ENCODE data around the gene RNF151.
A peak's percentile ranks its signal among the peaks of the same experiment; 100 is the strongest.

RNF151 gene

GRCh38 chr16:1990351-1991134 is 23.9 kb downstream of the RNF151 start:
- peaks cover 16 to 17% of the 10 kb centered on the region in 2 experiments for H3K36me3 ChIP-seq (ENCODE audit: control insufficient read depth in 1 of 2, insufficient read depth in 2 of 2, low read length in 2 of 2)
- peak overlapping the region; percentile 16 for H3K14ac ChIP-seq (ENCODE audit: low read length)

GRCh38 chr16:1991135-1991551 is 24.5 kb downstream of the RNF151 start:
- H2BK12ac ChIP-seq (ENCODE audit: low read length): no peak overlapping the region
- WGBS (ENCODE audit: extremely low coverage, insufficient coverage, insufficient read length): no CpG with 5 or more reads among the region's 18 CpGs

More at GRCh38 chr16:1990351-1991134, 23.9 kb downstream of the RNF151 start:
- Histone ChIP-seq H2BK5ac (ENCODE audit: low read depth, low read length, poor library complexity) (no peak overlapping the region), H3K4me1 (ENCODE audit: control insufficient read depth in 1 of 2, insufficient read depth in 2 of 2, low read length in 2 of 2) (peaks cover 9 to 19% of the 10 kb centered on the region in 2 experiments), H4K8ac (ENCODE audit: low read depth, low read length) (peak overlapping the region; percentile 44), H3K18ac (ENCODE audit: low read length) (peak overlapping the region; percentile 9), H3K9ac (ENCODE audit: low read length) (no peak overlapping the region), H3K4me2 (ENCODE audit: low read length) (peak overlapping the region; percentile 63), H2BK12ac (ENCODE audit: low read length) (peak overlapping the region; percentile 5), H2AK5ac (ENCODE audit: low read length) (peak overlapping the region; percentile 13), H3K79me2 (ENCODE audit: control insufficient read depth, insufficient read depth, low read length, poor library complexity) (no peaks in the 10 kb centered on the region), H3K9me3 (ENCODE audit: insufficient read depth, low read depth, low read length) (peaks cover 19% of the 10 kb centered on the region), H3K4me3 (ENCODE audit: low read depth, low read length) (peak overlapping the region; percentile 23), H3K23ac (ENCODE audit: low read length) (no peak overlapping the region), H4K12ac (ENCODE audit: low read depth, low read length) (peak overlapping the region; percentile 23), H4K91ac (ENCODE audit: low read depth, low read length) (peak overlapping the region; percentile 15), H3K4ac (ENCODE audit: low read depth, low read length) (no peak overlapping the region), H3K27ac (ENCODE audit: low read depth, low read length) (no peak overlapping the region), H3K27me3 (ENCODE audit: insufficient read depth, low read length) (peaks cover 33% of the 10 kb centered on the region), H2BK120ac (ENCODE audit: insufficient read depth, low read length, poor library complexity) (peak overlapping the region; percentile 25), H3K79me1 (ENCODE audit: low read length) (peaks cover 5% of the 10 kb centered on the region), H2AFZ (ENCODE audit: insufficient read depth, low read length, poor library complexity) (peak overlapping the region; percentile 3)
- WGBS (ENCODE audit: extremely low coverage, insufficient coverage, insufficient read length): no CpG with 5 or more reads among the region's 50 CpGs
- peak; percentile 38 to 54 for DNase-seq

GRCh38 chr16:1991588-1991947 is 24.9 kb downstream of the RNF151 start:
- peak overlapping the region; percentile 87 for H4K8ac ChIP-seq (ENCODE audit: low read depth, low read length)
- peak overlapping the region; percentile 42 for H3K4me3 ChIP-seq (ENCODE audit: low read depth, low read length)

More at GRCh38 chr16:1991135-1991551, 24.5 kb downstream of the RNF151 start:
- Histone ChIP-seq H3K4me2 (ENCODE audit: low read length) (peak overlapping the region; percentile 17), H4K8ac (ENCODE audit: low read depth, low read length) (no peak overlapping the region), H3K14ac (ENCODE audit: low read length) (no peak overlapping the region), H3K18ac (ENCODE audit: low read length) (no peak overlapping the region), H3K27me3 (ENCODE audit: insufficient read depth, low read length) (peaks cover 33% of the 10 kb centered on the region), H4K91ac (ENCODE audit: low read depth, low read length) (no peak overlapping the region), H3K9me3 (ENCODE audit: insufficient read depth, low read depth, low read length) (peaks cover 19% of the 10 kb centered on the region), H2AFZ (ENCODE audit: insufficient read depth, low read length, poor library complexity) (no peak overlapping the region), H3K4ac (ENCODE audit: low read depth, low read length) (no peak overlapping the region), H2BK5ac (ENCODE audit: low read depth, low read length, poor library complexity) (no peak overlapping the region), H4K12ac (ENCODE audit: low read depth, low read length) (no peak overlapping the region), H2AK5ac (ENCODE audit: low read length) (no peak overlapping the region), H3K79me1 (ENCODE audit: low read length) (peaks cover 5% of the 10 kb centered on the region), H3K4me3 (ENCODE audit: low read depth, low read length) (no peak overlapping the region), H3K23ac (ENCODE audit: low read length) (no peak overlapping the region), H3K36me3 (ENCODE audit: control insufficient read depth in 1 of 2, insufficient read depth in 2 of 2, low read length in 2 of 2) (peaks cover 10 to 11% of the 10 kb centered on the region in 2 experiments), H2BK120ac (ENCODE audit: insufficient read depth, low read length, poor library complexity) (no peak overlapping the region), H3K9ac (ENCODE audit: low read length) (no peak overlapping the region), H3K79me2 (ENCODE audit: control insufficient read depth, insufficient read depth, low read length, poor library complexity) (no peaks in the 10 kb centered on the region), H3K4me1 (ENCODE audit: control insufficient read depth in 1 of 2, insufficient read depth in 2 of 2, low read length in 2 of 2) (peaks cover 9 to 18% of the 10 kb centered on the region in 2 experiments), H3K27ac (ENCODE audit: low read depth, low read length) (no peak overlapping the region)
- DNase-seq: no peak

GRCh38 chr16:1991948-1992703 is 25.5 kb downstream of the RNF151 start:
- H3K36me3 ChIP-seq (ENCODE audit: control insufficient read depth in 1 of 2, insufficient read depth in 2 of 2, low read length in 2 of 2): peaks cover 5 to 6% of the 10 kb centered on the region in 2 experiments
- peaks cover 5% of the 10 kb centered on the region for H3K79me1 ChIP-seq (ENCODE audit: low read length)
- no peak overlapping the region for H2AK5ac ChIP-seq (ENCODE audit: low read length)
- H3K4me1 ChIP-seq (ENCODE audit: control insufficient read depth in 1 of 2, insufficient read depth in 2 of 2, low read length in 2 of 2): peaks cover 9 to 18% of the 10 kb centered on the region in 2 experiments
- H2BK12ac ChIP-seq (ENCODE audit: low read length): peak overlapping the region; percentile 25
- H3K4me2 ChIP-seq (ENCODE audit: low read length): peak overlapping the region; percentile 42
- peak overlapping the region; percentile 89 for H2AFZ ChIP-seq (ENCODE audit: insufficient read depth, low read length, poor library complexity)
- H3K4me3 ChIP-seq (ENCODE audit: low read depth, low read length): peak overlapping the region; percentile 42
- peak overlapping the region; percentile 53 for H3K14ac ChIP-seq (ENCODE audit: low read length)
- peak overlapping the region; percentile 87 for H4K8ac ChIP-seq (ENCODE audit: low read depth, low read length)
- WGBS (ENCODE audit: extremely low coverage, insufficient coverage, insufficient read length): no CpG with 5 or more reads among the region's 96 CpGs
- no peaks in the 10 kb centered on the region for H3K79me2 ChIP-seq (ENCODE audit: control insufficient read depth, insufficient read depth, low read length, poor library complexity)
- H2BK120ac ChIP-seq (ENCODE audit: insufficient read depth, low read length, poor library complexity): no peak overlapping the region
- peak overlapping the region; percentile 56 for H4K91ac ChIP-seq (ENCODE audit: low read depth, low read length)
- peak overlapping the region; percentile 34 for H4K12ac ChIP-seq (ENCODE audit: low read depth, low read length)
- H3K4ac ChIP-seq (ENCODE audit: low read depth, low read length): no peak overlapping the region
- peak overlapping the region; percentile 78 for H3K18ac ChIP-seq (ENCODE audit: low read length)
- peak; percentile 86 to 92 for DNase-seq
- H3K27me3 ChIP-seq (ENCODE audit: insufficient read depth, low read length): peaks cover 33% of the 10 kb centered on the region
- H3K9me3 ChIP-seq (ENCODE audit: insufficient read depth, low read depth, low read length): peaks cover 19% of the 10 kb centered on the region
- H2BK5ac ChIP-seq (ENCODE audit: low read depth, low read length, poor library complexity): no peak overlapping the region
- no peak overlapping the region for H3K23ac ChIP-seq (ENCODE audit: low read length)
- no peak overlapping the region for H3K9ac ChIP-seq (ENCODE audit: low read length)
- H3K27ac ChIP-seq (ENCODE audit: low read depth, low read length): no peak overlapping the region

More at GRCh38 chr16:1991588-1991947, 24.9 kb downstream of the RNF151 start:
- Histone ChIP-seq H3K27me3 (ENCODE audit: insufficient read depth, low read length) (peaks cover 33% of the 10 kb centered on the region), H2BK12ac (ENCODE audit: low read length) (peak overlapping the region; percentile 25), H4K12ac (ENCODE audit: low read depth, low read length) (no peak overlapping the region), H3K36me3 (ENCODE audit: control insufficient read depth in 1 of 2, insufficient read depth in 2 of 2, low read length in 2 of 2) (peaks cover 6 to 7% of the 10 kb centered on the region in 2 experiments), H3K23ac (ENCODE audit: low read length) (no peak overlapping the region), H3K79me2 (ENCODE audit: control insufficient read depth, insufficient read depth, low read length, poor library complexity) (no peaks in the 10 kb centered on the region), H2BK120ac (ENCODE audit: insufficient read depth, low read length, poor library complexity) (no peak overlapping the region), H3K4me1 (ENCODE audit: control insufficient read depth in 1 of 2, insufficient read depth in 2 of 2, low read length in 2 of 2) (peaks cover 9 to 18% of the 10 kb centered on the region in 2 experiments), H3K4me2 (ENCODE audit: low read length) (peak overlapping the region; percentile 40), H3K14ac (ENCODE audit: low read length) (peak overlapping the region; percentile 53), H2BK5ac (ENCODE audit: low read depth, low read length, poor library complexity) (no peak overlapping the region), H3K9ac (ENCODE audit: low read length) (no peak overlapping the region), H4K91ac (ENCODE audit: low read depth, low read length) (peak overlapping the region; percentile 56), H3K27ac (ENCODE audit: low read depth, low read length) (no peak overlapping the region), H2AK5ac (ENCODE audit: low read length) (no peak overlapping the region), H2AFZ (ENCODE audit: insufficient read depth, low read length, poor library complexity) (peak overlapping the region; percentile 89), H3K18ac (ENCODE audit: low read length) (peak overlapping the region; percentile 78), H3K4ac (ENCODE audit: low read depth, low read length) (no peak overlapping the region), H3K9me3 (ENCODE audit: insufficient read depth, low read depth, low read length) (peaks cover 19% of the 10 kb centered on the region), H3K79me1 (ENCODE audit: low read length) (peaks cover 5% of the 10 kb centered on the region)
- no peak for DNase-seq
- no CpG with 5 or more reads among the region's 22 CpGs for WGBS (ENCODE audit: extremely low coverage, insufficient coverage, insufficient read length)
